GM19099 (cell line): ENCODE results near the gene SNCB.

Experiments
- POLR2A ChIP-seq: IDR thresholded peaks from 3 replicates; pipeline ENCODE4 v1.6.1; 2011; ENCODE audit warnings: low read depth; ENCODE audit not compliant: insufficient read length; ENCODE audit errors: extremely low read depth

Gene SNCB

DNA sequence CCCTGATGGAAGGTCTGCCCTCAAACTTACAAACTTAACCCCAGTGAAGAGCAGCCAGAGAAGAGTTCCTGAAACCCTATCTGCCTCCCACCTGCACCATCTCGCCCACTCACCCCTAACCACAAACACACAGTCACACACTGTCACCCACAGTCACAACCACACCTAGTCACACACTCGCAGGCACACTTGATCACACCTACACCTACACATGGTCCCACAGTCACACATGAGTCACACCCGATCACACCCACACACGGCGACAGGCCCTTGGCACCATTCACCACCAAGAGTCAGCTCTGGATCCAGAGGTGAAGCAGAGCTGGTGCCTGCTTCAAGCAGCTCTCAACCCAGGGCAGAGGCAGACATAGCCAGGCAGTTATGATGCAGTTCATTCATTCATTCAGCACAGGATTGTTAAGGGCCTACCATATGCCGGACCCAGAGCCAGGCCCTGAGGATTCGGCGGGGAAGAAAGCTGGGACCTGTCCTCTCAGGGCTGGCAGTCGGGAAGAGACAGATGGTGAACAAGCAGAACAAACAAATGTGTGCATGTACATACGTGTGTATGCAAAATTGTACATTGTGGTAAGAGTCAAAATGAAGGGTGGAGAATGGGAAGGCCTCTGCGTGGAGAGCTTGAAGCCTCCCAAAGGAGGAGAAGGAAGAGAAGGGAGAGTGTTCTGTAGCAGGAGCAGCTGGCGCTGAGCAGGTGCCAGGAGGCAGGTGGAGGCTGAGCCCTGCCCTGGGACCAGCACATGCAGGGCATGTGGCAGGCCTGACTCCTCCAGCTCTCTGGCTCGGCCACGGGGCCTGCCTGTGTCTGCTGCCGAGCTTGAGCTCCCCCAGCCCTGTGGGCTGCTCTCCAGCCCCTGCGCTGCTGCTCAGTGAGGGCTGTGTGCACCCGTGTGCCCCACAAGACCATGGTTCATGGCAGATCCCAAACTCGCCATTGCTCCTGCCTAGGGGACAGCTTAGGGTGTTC, 23.4 kb upstream of the SNCB start:
- TF ChIP-seq POLR2A, result no peak

DNA sequence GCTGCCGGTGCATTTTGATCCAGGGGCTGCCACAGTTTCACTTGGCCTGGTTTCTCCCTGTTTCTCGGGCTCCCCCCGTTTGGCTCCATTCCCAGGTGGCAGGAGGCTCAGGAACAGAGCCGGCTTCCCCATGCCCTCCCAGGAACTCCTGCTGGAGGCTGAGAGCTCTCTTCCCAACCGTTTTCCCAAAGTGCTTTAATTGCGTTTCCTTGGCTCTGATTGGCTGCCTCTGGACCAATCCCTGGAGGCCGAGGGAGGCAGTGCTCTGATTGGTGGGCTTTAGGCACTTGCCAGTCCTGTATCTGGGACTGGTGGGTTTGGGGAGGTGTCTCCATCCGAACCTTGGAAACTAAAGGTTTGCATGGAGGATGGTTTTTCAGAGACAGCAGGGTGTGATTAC, 21.8 kb upstream of the SNCB start:
- TF ChIP-seq POLR2A, result no peak

DNA sequence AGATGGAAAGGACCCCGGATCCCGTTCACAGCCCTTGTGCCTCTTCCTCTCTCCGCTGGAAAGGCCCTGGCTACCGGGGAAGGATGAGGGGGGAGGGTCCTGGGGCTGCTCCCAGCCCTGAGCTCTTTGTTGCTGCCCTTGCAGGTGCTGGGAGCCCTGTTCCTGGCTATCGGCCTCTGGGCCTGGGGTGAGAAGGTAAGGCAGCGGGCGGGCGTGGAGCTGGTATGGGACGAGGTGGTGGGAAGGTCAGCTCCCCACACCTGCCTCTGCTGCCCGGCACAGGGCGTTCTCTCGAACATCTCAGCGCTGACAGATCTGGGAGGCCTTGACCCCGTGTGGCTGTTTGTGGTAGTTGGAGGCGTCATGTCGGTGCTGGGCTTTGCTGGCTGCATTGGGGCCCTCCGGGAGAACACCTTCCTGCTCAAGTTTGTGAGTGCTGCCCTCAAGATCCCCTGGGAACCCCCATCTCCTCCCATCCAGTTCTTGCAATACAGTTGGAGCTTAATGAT, 21.2 kb upstream of the SNCB start:
- TF ChIP-seq POLR2A, result no peak

DNA sequence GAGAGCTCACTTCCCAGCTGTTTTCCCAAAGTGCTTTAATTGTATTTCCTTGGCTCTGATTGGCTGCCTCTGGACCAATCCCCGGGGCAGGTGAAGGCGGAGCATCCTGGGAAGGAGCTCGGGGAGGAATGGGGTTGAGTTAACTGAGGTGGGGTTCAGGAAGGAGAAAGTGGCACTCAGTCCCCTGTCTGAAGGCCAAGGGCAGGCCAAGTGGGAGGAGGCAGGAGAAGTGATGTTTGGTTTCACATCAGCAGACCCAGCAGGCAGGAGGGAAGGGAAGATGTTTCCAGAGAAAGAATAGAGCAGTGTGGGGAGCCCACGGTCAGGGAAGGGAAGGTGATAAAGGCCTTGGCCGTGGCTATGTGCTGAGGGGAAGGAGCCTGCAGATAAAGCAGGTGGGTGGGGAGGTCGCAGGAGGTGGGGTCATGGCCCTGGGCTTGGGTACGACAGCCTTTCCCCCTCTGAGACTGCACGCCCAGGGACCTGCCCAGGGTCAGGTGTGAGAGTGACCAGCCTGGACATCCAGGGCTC, 20.1 kb upstream of the SNCB start:
- no peak for TF ChIP-seq POLR2A

DNA sequence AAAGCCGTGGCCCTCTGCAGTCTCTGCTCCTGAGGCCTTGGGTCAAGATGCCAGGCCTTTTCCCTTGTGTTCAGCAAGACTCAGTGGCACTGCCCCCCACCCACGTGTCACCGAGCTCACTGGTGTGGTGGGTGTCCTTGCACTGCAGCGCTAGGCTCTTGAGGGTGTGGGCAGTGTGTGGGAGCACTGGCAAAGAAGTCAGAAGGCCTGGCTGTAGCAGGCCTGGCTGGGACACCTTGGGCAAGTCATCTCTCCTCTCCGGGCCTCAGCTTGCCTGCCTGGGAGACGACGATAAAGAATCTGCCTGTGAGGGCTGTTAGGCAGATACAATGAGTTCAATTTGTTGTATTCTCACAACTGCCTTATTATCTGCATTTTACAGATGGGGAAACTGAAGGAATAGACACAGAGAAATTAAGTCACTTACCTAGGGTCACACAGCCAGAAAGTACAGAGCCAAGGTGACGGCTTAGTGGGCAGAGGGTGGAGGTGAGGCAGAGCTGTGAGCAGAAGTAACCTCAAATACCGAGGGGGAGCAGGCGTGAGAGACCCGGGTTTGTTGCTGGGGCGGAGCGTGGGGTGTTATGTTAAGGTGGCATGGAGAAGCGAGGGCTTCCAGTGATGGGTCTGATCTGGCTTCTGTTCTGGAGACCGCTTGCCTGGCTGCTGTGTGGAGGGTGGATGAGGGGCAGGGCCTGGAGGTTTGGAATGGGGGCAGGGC, 18.3 kb upstream of the SNCB start:
- TF ChIP-seq POLR2A, result no peak

DNA sequence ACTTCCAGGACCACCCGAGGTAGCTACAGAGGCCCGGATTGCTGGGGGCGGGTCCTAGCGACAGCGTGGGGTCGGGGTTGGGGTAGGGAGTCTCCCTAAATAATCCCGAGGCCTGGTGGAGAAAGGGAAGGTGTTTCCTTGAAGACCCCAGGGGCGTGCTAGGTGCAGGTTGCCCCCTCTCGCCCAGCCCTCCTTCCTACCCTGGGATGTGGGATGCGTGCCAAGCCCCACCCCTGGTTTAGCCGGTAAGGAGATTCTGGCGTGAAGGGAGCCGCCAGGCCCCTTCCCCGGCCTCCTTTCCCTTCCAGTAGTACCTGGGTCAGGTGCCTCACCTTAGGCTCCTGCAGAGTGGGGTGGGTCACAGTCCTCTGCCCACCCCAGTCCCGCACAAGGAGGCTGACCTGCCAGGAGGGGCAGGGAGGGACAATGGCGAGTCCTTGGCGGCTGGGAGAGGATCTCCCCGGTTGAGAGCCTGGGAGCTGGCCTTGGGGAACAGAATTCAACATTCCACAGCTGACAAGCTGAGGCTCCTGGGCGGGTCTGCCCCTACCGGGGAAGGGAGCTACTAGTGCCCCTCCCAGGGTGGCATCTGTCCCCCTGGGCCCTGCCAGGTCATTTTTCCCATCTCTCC, 17.6 kb upstream of the SNCB start:
- no peak for TF ChIP-seq POLR2A

DNA sequence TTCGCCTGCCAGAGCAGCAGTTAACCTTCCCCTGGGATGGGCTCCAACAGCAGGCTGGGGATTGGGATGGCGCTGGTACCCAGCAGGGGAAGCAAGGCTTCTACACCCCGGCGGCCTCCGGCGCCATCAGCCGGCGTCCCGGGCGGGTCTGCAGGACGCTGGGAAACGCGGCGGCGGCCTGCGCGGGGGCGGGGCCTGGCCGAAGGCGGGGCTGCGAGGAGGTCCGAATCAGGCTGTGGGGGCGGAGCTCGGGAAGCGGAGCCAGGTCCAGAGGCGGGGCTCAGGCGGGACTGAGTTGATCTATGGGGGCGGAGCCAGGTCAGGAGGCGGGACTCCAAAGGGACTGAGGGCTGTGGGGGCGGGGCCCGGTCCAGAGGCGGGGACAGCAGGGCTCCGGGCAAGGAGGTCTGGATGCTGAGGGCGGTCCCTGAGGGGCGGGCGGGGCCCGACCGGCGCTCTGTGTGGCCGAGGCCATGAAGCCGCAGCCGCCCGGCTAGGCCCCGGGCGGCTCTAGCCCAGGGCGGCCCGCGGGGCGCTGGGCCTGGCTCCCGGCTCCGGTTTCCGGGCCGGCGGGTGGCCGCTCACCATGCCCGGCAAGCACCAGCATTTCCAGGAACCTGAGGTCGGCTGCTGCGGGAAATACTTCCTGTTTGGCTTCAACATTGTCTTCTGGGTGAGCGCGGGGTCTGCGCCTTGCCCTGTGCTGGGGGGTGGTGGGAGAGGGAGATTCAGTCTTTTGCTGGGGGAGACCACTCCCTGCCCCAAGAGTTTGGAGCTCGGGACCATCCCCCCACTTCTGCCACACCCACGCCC, 16.9 kb upstream of the SNCB start, which contains the start of gene TSPAN17:
Gene TSPAN17 (plus strand): TSS at position 455 of the 813 bp plus-strand sequence. CDS start 132 bp downstream, at position 587.
- TF ChIP-seq POLR2A, result peak; percentile 96

DNA sequence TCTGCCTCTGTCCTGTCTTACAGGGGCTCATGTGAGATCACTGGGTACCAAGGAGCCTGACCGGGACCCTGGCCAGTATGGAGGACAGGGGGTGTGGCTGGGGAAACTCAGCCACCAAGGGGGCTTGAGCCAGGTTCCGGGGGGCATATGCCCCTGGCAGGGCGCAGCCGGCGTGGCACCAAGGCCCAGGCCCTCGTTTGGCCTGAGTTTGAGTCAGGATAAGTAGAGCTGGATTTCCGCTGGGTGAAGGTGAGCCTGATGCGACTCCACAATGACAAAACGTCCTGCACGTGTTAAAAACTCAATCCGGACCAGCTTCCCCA, 16.3 kb upstream of the SNCB start:
- no peak for TF ChIP-seq POLR2A

DNA sequence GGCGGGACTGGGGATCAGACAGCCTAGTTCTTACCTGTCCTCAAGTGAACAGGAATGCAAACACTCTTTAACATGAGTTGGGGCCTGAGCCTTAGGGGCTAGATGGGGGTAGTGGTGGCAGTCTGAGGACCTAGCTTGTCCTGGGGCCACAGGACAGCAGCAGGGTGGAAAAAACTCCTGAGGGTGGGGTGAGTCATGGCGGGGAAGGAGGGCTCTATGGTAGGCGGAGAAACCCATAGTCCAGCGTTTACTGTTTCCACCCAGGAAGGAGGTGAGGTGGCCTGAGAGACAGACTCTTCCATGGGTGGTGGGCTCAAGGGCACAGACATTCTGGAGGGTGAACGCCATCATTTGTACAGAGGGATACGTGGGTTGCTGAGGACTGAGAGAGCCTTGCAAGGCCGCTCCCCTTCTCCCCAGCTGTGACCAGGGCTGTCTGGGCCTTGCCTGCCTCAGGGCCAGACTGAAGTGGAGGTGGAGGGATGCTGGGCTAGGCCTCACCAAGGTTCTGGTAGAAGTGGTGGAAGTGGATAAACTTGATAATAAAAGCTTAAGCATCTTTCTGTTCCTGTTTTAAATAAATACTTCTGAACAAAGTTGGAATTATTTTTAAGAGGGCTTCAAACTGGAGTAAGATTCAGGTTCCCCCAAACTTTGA, 15.8 kb upstream of the SNCB start:
- TF ChIP-seq POLR2A, result no peak

DNA sequence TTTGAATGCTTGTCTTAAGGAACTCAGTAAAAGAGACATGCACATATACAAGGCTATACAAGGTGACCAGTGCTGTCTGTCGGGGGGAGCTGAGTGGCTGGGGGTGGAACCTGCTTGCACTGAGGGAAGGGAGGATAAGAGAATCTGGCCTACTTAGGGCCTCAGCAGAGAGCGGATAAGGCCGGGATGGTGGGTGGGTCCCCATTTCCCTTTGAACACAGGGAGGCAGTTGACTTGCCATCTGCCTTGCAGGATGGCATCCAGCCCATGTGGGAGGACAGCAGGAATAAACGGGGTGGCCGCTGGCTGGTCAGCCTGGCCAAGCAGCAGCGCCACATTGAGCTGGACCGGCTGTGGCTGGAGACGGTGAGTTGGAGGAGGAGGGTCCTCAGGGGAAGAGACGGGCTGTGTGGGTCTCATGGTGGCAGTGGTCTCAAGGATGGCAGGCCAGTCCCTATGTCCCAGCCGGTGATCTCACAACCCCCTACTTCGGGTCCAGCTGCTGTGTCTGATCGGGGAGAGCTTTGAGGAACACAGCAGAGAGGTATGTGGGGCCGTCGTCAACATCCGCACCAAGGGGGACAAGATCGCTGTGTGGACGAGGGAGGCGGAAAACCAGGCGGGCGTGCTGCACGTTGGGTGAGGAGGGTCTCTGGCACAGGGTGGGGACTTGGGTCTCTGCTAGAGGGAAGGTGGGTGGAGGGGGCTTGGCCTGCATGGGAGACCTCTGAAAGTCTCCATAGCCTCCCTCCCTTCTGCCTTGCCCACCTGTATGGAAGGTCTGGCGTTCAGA, 14.7 kb upstream of the SNCB start:
- TF ChIP-seq POLR2A, result no peak

DNA sequence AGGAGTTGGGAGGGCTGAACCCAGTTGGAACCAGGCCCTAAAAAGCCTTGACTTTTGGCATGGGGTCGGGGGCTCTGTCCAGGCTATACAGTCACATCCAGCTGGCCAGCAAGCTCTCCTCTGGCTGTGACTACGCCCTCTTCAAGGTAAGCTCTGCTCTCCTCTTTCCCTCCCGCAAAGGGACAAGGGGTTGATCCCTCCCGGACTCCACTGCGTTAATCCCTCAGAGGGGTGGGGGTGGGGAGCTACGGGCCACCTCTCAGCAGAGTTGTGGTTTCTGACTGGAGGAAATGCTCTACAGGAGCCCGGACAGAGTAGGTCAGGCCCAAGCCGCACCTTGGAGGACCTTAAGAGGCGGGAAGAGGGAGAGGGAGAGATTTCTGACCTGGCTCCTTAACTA, 14.0 kb upstream of the SNCB start:
- TF ChIP-seq POLR2A, result no peak

DNA sequence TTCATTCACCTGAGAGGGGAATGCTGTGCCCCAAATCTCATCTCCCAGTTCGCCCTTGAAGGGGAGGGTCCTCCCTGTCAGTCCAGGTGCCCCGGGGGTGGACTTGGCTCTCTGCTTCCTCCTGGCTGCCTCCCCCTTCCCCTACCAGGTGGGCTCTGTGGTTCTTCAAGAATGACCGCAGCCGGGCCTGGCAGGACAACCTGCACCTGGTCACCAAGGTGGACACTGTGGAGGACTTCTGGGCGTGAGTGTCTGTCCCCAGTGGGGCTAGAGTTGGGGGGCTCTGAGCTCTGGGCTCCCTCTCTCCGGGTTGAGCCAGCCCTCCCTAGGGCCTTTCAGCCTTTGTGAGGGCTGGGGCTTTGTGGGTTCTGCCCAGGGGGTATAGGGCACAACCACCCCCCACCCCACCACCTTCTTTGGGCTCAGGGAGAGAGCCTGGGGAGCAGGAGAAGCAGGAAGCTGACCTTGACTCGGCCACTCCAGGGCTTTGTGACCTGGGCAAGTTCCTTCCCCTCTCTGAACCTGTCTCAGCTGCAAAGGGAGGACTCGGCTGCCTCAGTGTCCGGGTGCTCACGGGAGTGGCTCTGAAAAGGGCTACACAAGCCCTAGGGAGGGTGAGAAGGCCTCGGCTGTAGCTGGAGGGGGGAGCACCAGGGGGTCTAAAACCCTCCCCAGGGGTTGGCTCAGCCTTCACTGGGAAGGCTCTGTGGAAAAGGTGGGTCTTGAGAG, 13.3 kb upstream of the SNCB start:
- TF ChIP-seq POLR2A, result no peak
